ENCODE results near the gene FAM53B.
"Not testable (repeated sequence)": the region's sequence is repeated elsewhere in the genome, so short reads cannot be mapped to it uniquely, and the experiment has no call there.

The FAM53B gene

GRCh38 chr10:124596962-124597845 lies 147.0 kb downstream of the FAM53B start:
- no peak for DNase-seq (ENCODE audit: low read depth in 2 of 2)

DNA sequence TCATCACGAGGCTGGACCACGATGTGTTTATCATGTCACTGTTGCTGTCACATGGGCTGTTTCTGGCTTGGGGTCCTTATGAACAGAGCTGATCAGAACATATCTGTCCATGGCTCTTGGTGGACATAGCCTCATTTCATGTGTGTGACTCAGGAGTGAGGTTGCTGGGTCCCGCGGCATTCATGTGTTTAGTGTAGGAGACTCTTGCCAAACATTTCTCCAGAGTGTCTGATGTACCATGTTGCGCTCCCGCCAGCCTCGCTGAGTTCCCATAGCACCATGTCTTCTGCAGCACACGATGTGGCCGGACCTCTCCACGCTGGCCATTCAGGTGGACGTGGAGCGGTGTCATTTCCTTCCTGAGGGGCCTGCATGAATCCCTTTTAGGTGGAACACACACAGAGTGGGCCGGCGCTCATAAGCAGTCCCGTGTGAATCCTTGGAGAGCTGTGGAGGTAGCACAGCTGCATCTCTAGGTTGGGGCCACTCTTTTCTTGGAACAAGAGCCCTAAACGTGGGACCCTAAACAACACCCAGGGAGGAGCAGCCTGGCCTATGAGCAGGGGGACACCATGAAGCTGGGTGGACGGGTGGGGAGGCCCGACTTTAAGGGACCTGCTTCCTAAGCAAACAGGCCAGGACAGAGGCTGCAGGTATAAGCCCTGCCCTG lies 147.9 kb downstream of the FAM53B start:
- no peak for DNase-seq (ENCODE audit: low read depth in 2 of 2)

DNA sequence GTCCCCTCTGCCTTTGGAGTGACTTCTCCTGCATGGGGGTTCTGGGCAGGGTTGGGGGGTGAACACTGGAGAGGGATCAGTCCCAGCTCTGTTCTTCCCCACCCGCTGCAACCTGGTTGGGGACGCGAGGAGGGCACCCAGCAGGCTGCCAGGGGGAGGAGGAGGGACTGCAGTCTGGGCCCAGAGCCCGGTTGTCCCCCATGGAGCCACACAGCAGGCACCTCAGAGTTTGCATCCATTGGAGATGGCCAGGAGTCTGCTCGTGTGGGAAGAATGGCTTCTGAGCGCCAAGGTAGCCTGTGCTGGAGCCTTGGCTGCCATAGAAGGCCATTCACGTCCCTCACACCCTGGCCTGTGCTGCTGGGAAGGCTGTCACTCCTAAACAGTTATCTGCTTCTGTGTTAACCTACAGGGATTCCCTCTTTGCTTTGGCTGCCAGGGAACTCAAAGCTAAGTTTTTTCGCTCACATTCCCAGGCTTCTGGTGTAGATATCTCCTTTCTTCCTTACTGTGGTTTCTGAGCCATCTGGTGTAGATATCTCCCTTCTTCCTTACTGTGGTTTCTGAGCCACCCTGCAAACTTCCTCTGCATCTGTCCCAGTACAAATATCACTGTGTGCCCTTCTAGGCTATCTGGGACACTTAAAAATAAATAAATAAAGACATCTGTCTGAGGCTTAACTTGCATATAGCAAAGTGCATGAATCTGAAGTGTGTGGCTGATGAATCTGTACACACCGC lies 148.9 kb downstream of the FAM53B start:
- DNase-seq (ENCODE audit: low read depth in 2 of 2) = no peak

DNA sequence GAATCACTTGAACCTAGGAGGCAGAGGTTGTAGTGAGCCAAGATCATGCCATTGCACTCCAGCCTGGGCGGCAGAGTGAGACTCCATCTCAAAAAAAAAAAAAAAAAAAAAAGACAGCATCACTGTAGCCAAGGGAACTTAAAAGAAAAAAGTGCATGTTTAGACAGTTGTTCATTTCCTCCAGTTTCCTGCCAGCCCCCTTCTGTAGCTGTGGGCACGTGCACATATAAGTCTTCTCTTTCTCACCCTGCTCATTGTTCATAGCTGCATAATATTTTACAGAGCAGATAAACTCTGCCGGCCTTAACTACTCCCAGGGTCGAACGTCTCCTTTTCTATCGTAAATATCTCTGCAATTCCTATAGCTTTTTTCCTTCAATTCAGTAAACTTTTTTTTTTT lies 149.9 kb downstream of the FAM53B start:
- DNase-seq (ENCODE audit: low read depth in 2 of 2) = no peak

DNA sequence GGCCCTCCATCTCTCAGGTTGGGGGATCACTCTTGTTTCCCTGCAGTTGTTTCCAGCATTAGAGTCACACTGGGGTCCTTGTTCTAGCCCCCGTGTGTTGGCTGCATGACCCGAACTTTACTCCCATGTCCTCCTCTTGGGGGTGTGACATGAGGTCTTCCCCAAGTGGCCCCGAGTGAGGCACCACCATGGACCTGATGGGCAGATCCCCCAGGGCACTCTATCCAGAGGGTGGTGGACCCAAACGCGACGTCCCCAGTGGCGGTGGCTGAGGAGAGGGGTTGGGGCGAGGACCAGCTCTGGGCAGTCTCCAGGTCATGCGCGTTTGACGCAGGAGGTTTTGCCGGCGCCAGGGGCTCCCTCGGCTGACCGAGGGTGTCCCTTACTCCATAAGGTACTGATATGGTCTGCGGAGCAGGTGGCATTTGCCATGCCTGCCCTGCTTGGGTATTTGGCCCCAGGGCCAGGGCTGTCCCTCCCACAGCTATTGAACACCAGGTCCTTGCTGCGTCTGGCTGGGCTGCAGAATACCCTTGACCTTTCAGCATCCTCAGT lies 150.7 kb downstream of the FAM53B start:
- no peak for DNase-seq (ENCODE audit: low read depth in 2 of 2)

DNA sequence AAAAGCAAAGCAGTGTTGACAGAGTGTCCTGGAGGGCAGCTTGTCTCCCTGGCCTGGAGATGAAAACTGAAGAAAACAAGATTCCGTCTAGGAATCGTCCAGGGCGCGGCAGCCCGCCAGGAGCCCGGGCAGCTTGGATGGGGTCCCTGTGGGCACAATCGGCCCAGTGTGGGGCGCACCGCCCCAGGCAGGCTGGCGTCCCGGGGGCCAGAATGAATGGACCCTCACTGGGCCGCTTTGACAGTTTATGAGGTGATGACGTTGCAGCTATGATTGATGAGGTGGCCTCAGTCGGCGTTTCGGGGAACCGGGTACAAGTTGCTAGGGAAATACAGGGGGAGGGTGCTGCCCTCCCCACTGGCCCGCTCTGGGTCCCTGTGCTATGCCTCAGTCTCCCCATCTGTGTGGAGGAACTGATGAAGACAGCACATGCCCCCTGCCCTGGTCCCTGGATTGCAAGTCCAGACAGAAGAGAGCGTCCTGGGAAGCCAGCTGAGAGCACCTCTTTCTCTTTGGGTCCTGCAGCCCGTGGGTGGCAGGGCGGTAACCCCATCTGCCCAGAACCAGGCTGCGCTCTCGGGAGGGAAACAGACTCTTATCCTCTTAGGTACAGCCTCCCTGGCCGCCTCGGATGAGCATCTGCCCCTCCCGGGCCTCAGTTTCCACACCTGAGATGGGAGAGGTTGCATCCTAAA lies 151.3 kb downstream of the FAM53B start:
- DNase-seq (ENCODE audit: low read depth in 2 of 2) = no peak

DNA sequence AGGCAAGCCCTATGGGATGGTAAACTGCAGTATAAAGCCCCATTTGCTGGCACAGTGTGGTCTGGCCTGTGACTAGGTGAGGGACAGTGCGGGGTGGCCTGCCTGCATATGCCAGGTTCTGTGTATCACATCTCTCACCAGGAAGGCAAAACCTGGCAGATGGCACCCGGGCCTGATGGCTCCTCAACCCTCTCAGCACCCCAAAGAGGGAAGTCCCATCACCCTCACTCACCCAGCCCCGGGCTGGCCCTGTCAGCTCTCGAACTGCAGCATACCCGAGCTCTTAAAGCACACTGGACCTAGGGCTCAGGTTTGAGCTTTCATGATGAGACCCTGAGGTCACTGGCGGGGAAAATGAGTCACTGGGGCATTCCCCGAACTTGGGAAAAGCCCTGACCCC lies 152.1 kb downstream of the FAM53B start:
- no peak for DNase-seq (ENCODE audit: low read depth in 2 of 2)

GRCh38 chr10:124591123-124591495 lies 153.1 kb downstream of the FAM53B start:
- no peak for DNase-seq (ENCODE audit: low read depth in 2 of 2)

GRCh38 chr10:124590216-124591122 lies 153.7 kb downstream of the FAM53B start:
- DNase-seq (ENCODE audit: low read depth in 2 of 2) = no peak

- no peak for DNase-seq (ENCODE audit: low read depth in 2 of 2)
Measured at GRCh38 chr10:124589491-124590041, 154.6 kb downstream of the FAM53B start.

DNA sequence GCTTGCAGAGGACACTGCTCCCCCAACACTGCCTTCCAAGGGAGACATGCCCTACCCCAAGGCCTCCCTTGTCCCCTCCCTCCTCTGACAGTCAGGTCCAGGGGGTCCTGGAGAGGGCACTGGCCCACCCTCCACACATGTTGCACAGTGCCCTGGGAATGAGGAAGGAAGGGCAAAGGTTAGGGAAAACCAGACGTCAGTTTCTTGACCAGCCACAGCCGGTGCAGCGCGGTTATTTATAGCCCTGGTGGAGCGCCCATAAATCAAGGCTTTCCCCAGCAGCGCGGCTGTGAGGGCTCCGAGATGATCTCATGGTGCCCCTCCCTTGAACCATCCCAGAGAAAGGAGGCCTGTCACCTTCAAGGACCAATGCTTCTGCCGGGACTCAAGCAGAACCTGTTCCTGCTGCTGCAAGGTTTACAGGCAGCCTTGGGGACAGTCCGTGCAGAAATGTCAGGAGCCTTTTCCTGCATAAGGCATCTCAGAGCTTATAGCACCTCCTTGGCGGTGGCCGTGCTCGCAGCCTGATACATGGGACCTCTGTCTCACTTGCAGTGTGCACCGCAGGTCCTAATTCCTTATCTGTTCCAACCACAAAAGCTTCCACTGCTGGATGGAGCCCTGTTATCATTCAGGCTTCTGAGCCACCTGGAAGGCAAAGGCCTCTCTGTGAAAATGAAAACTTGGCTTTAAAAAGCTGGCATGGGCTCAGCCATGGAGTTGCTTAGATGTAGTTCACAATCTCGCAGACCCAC lies 155.3 kb downstream of the FAM53B start:
- DNase-seq (ENCODE audit: low read depth in 2 of 2) = no peak

DNA sequence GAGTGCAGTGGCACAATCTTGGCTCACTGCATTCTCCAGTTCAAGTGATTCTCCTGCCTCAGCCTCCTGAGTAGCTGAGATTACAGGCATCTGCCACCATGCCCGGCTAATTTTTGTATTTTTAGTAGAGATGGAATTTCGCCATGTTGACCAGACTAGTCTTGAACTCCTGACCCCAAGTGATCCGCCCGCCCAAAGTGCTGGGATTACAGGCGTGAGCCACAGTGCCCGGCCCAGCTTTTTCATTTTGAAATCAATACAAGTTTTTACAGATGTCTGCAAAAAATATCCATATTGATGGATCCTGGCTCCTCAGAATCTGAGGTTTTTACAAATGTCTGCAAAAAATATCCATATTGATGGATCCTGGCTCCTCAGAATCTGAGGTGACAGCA lies 155.8 kb downstream of the FAM53B start:
- DNase-seq (ENCODE audit: low read depth in 2 of 2) = not testable (repeated sequence)

DNA sequence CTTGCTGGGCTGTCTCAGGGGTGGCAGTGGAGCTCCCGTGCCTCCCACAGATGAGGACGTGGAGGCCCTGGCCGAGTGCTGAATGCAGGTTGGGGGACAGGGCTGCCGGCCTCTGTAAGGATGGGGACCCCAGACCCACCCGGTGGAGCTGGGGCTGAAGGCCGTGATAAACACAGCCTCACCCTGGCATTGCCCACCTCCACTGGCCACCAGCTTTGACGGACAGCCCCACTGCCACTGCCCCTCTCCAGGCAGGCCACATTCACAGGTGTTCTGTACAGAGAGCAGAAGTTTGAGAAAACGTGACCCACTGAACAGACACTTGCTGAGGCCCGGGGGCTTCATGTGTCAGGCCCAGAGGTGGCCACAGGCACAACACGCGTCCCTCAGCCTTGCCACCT lies 156.4 kb downstream of the FAM53B start:
- DNase-seq (ENCODE audit: low read depth in 2 of 2) = no peak

DNA sequence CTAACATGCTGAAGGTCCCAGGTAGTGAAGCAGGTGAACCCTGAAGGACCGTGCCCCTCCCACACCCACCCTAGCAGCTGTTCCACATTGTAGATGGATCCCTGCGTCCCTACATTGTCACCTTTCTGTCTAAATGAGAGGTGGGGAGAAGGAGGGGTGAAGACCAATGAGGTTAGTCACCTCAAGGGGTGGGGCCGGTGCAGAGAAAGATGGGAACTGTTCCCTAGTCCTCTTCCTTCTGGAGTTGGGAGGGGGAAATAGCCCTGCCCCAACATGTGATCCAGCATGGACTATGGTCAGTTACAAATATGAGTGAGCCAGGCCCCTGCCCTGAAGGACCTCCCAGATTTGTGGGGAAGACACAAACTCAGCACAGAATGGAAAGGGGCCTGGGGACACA lies 158.0 kb downstream of the FAM53B start:
- DNase-seq (ENCODE audit: low read depth in 2 of 2) = no peak

- DNase-seq (ENCODE audit: low read depth in 2 of 2) = no peak
Measured at GRCh38 chr10:124579011-124579399, 165.2 kb downstream of the FAM53B start.

- DNase-seq (ENCODE audit: low read depth in 2 of 2) = no peak
Measured at GRCh38 chr10:124578231-124579010, 165.8 kb downstream of the FAM53B start.

DNA sequence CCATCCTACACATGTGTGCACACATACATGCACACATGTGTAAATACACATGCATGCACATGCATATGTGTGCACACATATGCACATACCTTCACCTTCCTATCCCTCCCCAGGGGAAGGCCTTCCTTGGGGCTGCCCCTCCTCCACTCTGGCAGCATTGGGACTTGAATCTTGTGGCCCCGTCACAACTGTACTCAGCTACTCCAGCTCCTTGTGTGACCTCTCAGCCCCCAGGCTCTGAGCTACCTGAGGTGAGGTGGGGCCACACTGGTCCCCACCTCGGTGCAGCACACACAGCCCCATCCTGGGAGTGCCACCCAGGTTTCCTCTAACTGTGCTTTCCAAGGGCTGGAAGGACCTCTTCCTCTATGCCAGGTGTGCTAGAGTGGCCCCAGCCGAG lies 166.5 kb downstream of the FAM53B start:
- no peak for DNase-seq (ENCODE audit: low read depth in 2 of 2)

- no peak for DNase-seq (ENCODE audit: low read depth in 2 of 2)
Measured at GRCh38 chr10:124576526-124577420, 167.4 kb downstream of the FAM53B start.

Data from activated CD8-positive, alpha-beta memory T cell treated with anti-CD3 and anti-CD28 coated beads for 4 hours (primary cell).